Esophagus (tissue), 2 donors: ENCODE results near the gene PKP3. TPM values are rescaled to one million over a fixed set of nuclear protein-coding genes. Genes with fewer than 3 reads are reported as not detected.
"Not testable (repeated sequence)": the region's sequence is repeated elsewhere in the genome, so short reads cannot be mapped to it uniquely, and the experiment has no call there.

Experiments used
- H3K27ac ChIP-seq, 2 donors: one replicate each; pipeline ENCODE4 v1.5.1; 2013; ENCODE audit warnings: low read depth in 2 of 2, mild to moderate bottlenecking in 2 of 2, inconsistent platforms in 1 of 2, low read length in 1 of 2, moderate library complexity in 1 of 2
- H3K27me3 ChIP-seq, 2 donors: one replicate each; pipeline ENCODE4 v1.6.1; 2013; ENCODE audit warnings: low read length in 2 of 2, control low read depth in 1 of 2, mild to moderate bottlenecking in 1 of 2; ENCODE audit not compliant: insufficient read depth in 2 of 2, control insufficient read depth in 1 of 2
- H3K36me3 ChIP-seq, 2 donors: one replicate each; pipeline ENCODE4 v1.6.1; 2013; ENCODE audit warnings: low read length in 1 of 2; ENCODE audit not compliant: control insufficient read depth in 2 of 2, insufficient read depth in 2 of 2
- H3K4me1 ChIP-seq, 2 donors: one replicate each; pipeline ENCODE4 v1.6.1; 2013; ENCODE audit warnings: low read length in 1 of 2; ENCODE audit not compliant: control insufficient read depth in 2 of 2, insufficient read depth in 2 of 2
- H3K4me3 ChIP-seq, 2 donors: one replicate each; pipeline ENCODE4 v1.5.1; 2013; ENCODE audit warnings: low read length in 2 of 2, mild to moderate bottlenecking in 2 of 2, low read depth in 1 of 2, moderate library complexity in 1 of 2
- H3K9me3 ChIP-seq, 2 donors: one replicate each; pipeline ENCODE4 v1.6.1; 2013; ENCODE audit warnings: mild to moderate bottlenecking in 2 of 2, low read depth in 1 of 2, low read length in 1 of 2, moderate library complexity in 1 of 2; ENCODE audit not compliant: control insufficient read depth in 2 of 2, insufficient read depth in 1 of 2
- WGBS, 2 donors: extraction: QIAGEN DNeasy Blood & Tissue Kit; methylation state at CpG; one replicate each; pipeline ENCODE4 v1.1.7; 2013; 5-methylcytosine and 5-hydroxymethylcytosine counted together
- polyA plus RNA-seq, 2 donors: library from polyadenylated mRNA; stranded (reverse); fragments of 200-250 nt; gene quantifications; one replicate each; pipeline ENCODE4 v1.2.3, GENCODE V29; 2013
- donor health status: healthy with polysubstance abuse.
- donor health status: Bipolar disorder and iron deficiency.

PKP3 gene
- polyA plus RNA-seq, 2 donors: 332 to 353 TPM

- H3K36me3 ChIP-seq, H3K4me3 ChIP-seq, H3K27me3 ChIP-seq, H3K4me1 ChIP-seq, H3K9me3 ChIP-seq, H3K27ac ChIP-seq: not testable (repeated sequence)
- WGBS, 2 donors: 74 to 75% methylated on average over 27 to 34 of the region's 45 CpGs
These were observed 30.8 kb downstream of the PKP3 start for GRCh38 chr11:424766-425165.

GRCh38 chr11:425301-425700 is 31.3 kb downstream of the PKP3 start:
- H3K4me1 ChIP-seq: peaks cover 0 to 5% of the 10 kb centered on the region in 2 donors
- WGBS, 2 donors: 78 to 86% methylated on average over 4 of the region's 4 CpGs
- no peak overlapping the region for H3K27ac ChIP-seq
- no peaks in the 10 kb centered on the region for H3K27me3 ChIP-seq
- no peaks in the 10 kb centered on the region for H3K9me3 ChIP-seq
- peaks cover 0 to 2% of the 10 kb centered on the region in 2 donors for H3K36me3 ChIP-seq
- H3K4me3 ChIP-seq: no peak overlapping the region

- no peaks in the 10 kb centered on the region for H3K9me3 ChIP-seq
- H3K36me3 ChIP-seq: no peaks in the 10 kb centered on the region
- H3K4me1 ChIP-seq: no peaks in the 10 kb centered on the region
- no peak overlapping the region for H3K4me3 ChIP-seq
- H3K27me3 ChIP-seq: no peaks in the 10 kb centered on the region
- WGBS, 2 donors: 91 to 94% methylated on average over 8 of the region's 8 CpGs
- no peak overlapping the region for H3K27ac ChIP-seq
These were observed 32.8 kb downstream of the PKP3 start for GRCh38 chr11:426851-427250.

GRCh38 chr11:428295-428694 is 34.3 kb downstream of the PKP3 start:
- Histone ChIP-seq H3K4me3 (no peak overlapping the region), H3K9me3 (no peaks in the 10 kb centered on the region), H3K4me1 (no peaks in the 10 kb centered on the region), H3K27ac (no peak overlapping the region), H3K36me3 (peaks cover 0 to 12% of the 10 kb centered on the region in 2 donors), H3K27me3 (no peaks in the 10 kb centered on the region)
- WGBS, 2 donors: 92 to 93% methylated on average over 23 to 24 of the region's 24 CpGs

- Histone ChIP-seq H3K36me3 (peaks cover 0 to 14% of the 10 kb centered on the region in 2 donors), H3K27me3 (no peaks in the 10 kb centered on the region), H3K27ac (no peak overlapping the region), H3K9me3 (no peaks in the 10 kb centered on the region), H3K4me1 (no peaks in the 10 kb centered on the region), H3K4me3 (no peak overlapping the region)
- WGBS, 2 donors: 88 to 91% methylated on average over 24 to 27 of the region's 27 CpGs
These were observed 35.4 kb downstream of the PKP3 start for GRCh38 chr11:429391-429790.

- H3K4me1 ChIP-seq: no peaks in the 10 kb centered on the region
- H3K9me3 ChIP-seq: no peaks in the 10 kb centered on the region
- H3K27ac ChIP-seq: no peak overlapping the region
- 65 to 67% methylated on average over 24 to 25 of the region's 25 CpGs for WGBS, 2 donors
- no peaks in the 10 kb centered on the region for H3K27me3 ChIP-seq
- peaks cover 0 to 14% of the 10 kb centered on the region in 2 donors for H3K36me3 ChIP-seq
- H3K4me3 ChIP-seq: no peak overlapping the region
These were observed 36.0 kb downstream of the PKP3 start for GRCh38 chr11:429931-430456.

- H3K27ac ChIP-seq: no peak overlapping the region
- WGBS, 2 donors: 91 to 94% methylated on average over 13 of the region's 13 CpGs
These were observed 37.9 kb downstream of the PKP3 start for GRCh38 chr11:431921-432320.

GRCh38 chr11:432501-433100 is 38.6 kb downstream of the PKP3 start:
- peaks cover 0 to 14% of the 10 kb centered on the region in 2 donors for H3K36me3 ChIP-seq
- H3K9me3 ChIP-seq: no peaks in the 10 kb centered on the region
- no peak overlapping the region for H3K27ac ChIP-seq
- no peak overlapping the region for H3K4me3 ChIP-seq
- H3K27me3 ChIP-seq: no peaks in the 10 kb centered on the region
- WGBS, 2 donors: 93% methylated on average over 20 of the region's 20 CpGs
- no peaks in the 10 kb centered on the region for H3K4me1 ChIP-seq

More at GRCh38 chr11:431921-432320, 37.9 kb downstream of the PKP3 start:
- Histone ChIP-seq H3K36me3 (peaks cover 0 to 14% of the 10 kb centered on the region in 2 donors), H3K4me1 (no peaks in the 10 kb centered on the region), H3K9me3 (no peaks in the 10 kb centered on the region), H3K4me3 (no peak overlapping the region), H3K27me3 (no peaks in the 10 kb centered on the region)

- Histone ChIP-seq H3K27ac (no peak overlapping the region), H3K4me1 (no peaks in the 10 kb centered on the region), H3K36me3 (peaks cover 0 to 14% of the 10 kb centered on the region in 2 donors), H3K4me3 (no peak overlapping the region), H3K9me3 (no peaks in the 10 kb centered on the region), H3K27me3 (no peaks in the 10 kb centered on the region)
- 91 to 95% methylated on average over 13 to 17 of the region's 17 CpGs for WGBS, 2 donors
These were observed 39.1 kb downstream of the PKP3 start for GRCh38 chr11:433111-433510.

- 90 to 93% methylated on average over 19 to 20 of the region's 20 CpGs for WGBS, 2 donors
- H3K27me3 ChIP-seq: no peaks in the 10 kb centered on the region
- peaks cover 0 to 14% of the 10 kb centered on the region in 2 donors for H3K36me3 ChIP-seq
- H3K27ac ChIP-seq: no peak overlapping the region
- H3K4me3 ChIP-seq: no peak overlapping the region
- H3K4me1 ChIP-seq: no peaks in the 10 kb centered on the region
- no peaks in the 10 kb centered on the region for H3K9me3 ChIP-seq
These were observed 39.6 kb downstream of the PKP3 start for GRCh38 chr11:433641-434040.
